SK-N-SH (cell line): ENCODE data around the gene NCKAP5.

ENCODE experiments used
- CTCF ChIP-seq: fragments of 200-600 bp; sonication (generic); IDR thresholded peaks from 2 replicates; pipeline ENCODE4 v1.6.1; 2017; ENCODE audit warnings: antibody characterized with exemption, mild to moderate bottlenecking, moderate library complexity
- EP300 ChIP-seq, 2 experiments: IDR thresholded peaks; 2 replicates each; pipeline versions ENCODE4 v1.4.0 to v1.6.1; 2012; ENCODE audit warnings: borderline replicate concordance in 1 of 2, low read depth in 1 of 2, low read length in 1 of 2
- EZH2phosphoT487 ChIP-seq: fragments of 200-600 bp; sonication (generic); IDR thresholded peaks from 2 replicates; pipeline ENCODE4 v1.6.1; 2017; ENCODE audit warnings: low read depth, mixed run types, mild to moderate bottlenecking, antibody characterized with exemption, moderate library complexity, borderline replicate concordance
- POLR2AphosphoS5 ChIP-seq: IDR thresholded peaks from 2 replicates; pipeline ENCODE4 v1.6.1; 2012; ENCODE audit warnings: low read depth, low read length
- RAD21 ChIP-seq: IDR thresholded peaks from 2 replicates; pipeline ENCODE4 v1.6.1; 2012; ENCODE audit warnings: mild to moderate bottlenecking, low read length
- SIN3A ChIP-seq: IDR thresholded peaks from 2 replicates; pipeline ENCODE4 v1.6.1; 2012; ENCODE audit warnings: low read depth, mild to moderate bottlenecking, low read length, moderate library complexity, borderline replicate concordance

GRCh38 chr2:133122529-133122928 is 445.7 kb downstream of the NCKAP5 start:
- TF ChIP-seq CTCF (no peak), POLR2AphosphoS5 (no peak), SIN3A (no peak), EZH2phosphoT487 (no peak), EP300 (IDR thresholded peaks at IDR 0.05; ENCODE audit: borderline replicate concordance in 1 of 2, low read depth in 1 of 2, low read length in 1 of 2) (no peak), RAD21 (no peak)
